AG04450 (cell line): ENCODE data around the gene CEACAM18. TPM values are rescaled to one million over a fixed set of nuclear protein-coding genes. Genes with fewer than 3 reads are reported as not detected.

Experiments
- CTCF ChIA-PET: fragments of 300-600, 350-600 bp; formaldehyde crosslinking; extraction: SDS; loops from one replicate; lab custom pipeline; 2022; ENCODE audit warnings: antibody characterized with exemption, inconsistent platforms; lab: Charles Lee
- POLR2A ChIA-PET: fragments of 350-600 bp; formaldehyde crosslinking; extraction: SDS; loops from one replicate; lab custom pipeline; 2021; ENCODE audit warnings: antibody characterized with exemption, inconsistent platforms; lab: Yijun Ruan, JAX
- DNase-seq: peaks from one replicate; pipeline ENCODE4 v3.0.0-alpha.2; 2011; ENCODE audit warnings: low read depth, low spot score
- H3K27ac ChIP-seq: one replicate; pipeline ENCODE4 v1.5.1; 2012; ENCODE audit warnings: low read depth, low read length, control low read depth
- H3K27me3 ChIP-seq: one replicate; pipeline ENCODE4 v1.6.0; 2012; ENCODE audit warnings: low read length; ENCODE audit not compliant: control insufficient read depth, insufficient read depth
- H3K4me3 ChIP-seq: 2 replicates; pipeline ENCODE4 v1.5.1; 2011; ENCODE audit warnings: mild to moderate bottlenecking, low read depth, low read length, control low read depth
- H3K9me3 ChIP-seq: 2 replicates; pipeline ENCODE4 v1.5.1; 2012; ENCODE audit warnings: low read length; ENCODE audit not compliant: control insufficient read depth, insufficient read depth
- CTCF ChIP-seq: IDR thresholded peaks from 2 replicates; pipeline ENCODE4 v1.5.1; 2011; ENCODE audit warnings: low read depth, low read length, control low read depth, inconsistent platforms
- polyA plus RNA-seq: library from polyadenylated mRNA; depleted of rRNA; stranded (reverse); fragments of >200 nt; gene quantifications from 2 replicates; pipeline ENCODE4 v1.2.3, GENCODE V29; 2011

CEACAM18 gene
- polyA plus RNA-seq, 1 experiment, result not detected

DNA sequence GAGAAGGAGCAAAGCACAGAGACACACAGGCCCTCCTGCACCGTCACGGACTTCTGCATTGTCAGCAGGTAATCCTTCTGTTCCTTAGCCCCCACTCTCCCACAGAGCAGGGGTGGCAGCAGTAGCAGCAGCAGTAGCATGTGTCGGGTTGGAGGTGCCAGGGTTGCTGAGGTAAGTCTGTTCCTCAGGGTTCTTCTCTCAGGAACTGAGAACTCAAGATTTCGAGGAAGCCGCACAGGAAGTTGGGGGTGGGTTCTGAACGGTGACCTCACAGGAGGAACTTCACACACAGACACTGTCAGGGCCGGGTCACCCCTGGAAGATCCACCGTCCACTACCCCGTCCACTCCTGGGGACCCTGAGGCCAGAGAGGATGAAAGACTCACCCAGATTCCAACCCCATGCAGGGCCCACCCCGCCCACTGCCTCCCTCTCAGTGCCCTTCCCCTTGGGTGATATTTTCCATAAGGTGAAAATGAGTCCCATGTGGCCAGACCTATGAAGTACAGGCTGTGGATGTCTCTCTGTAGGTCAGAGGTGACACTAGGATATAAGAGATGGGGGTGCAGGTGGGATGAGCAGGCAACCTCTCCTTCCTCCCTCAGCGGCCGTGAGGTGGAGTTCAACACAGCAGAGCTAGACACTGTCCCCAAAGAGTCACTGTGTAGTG lies 23.4 kb downstream of the CEACAM18 start, which contains the start of gene SIGLEC12:
Gene SIGLEC12, minus strand, starts transcription at position 207 of the 670 bp plus-strand sequence. Its CDS starts 67 bp downstream, at position 140.
- no peak for TF ChIP-seq CTCF
- Histone ChIP-seq H3K9me3 (peaks cover 24% of the 10 kb centered on the region), H3K27me3 (no peaks in the 10 kb centered on the region), H3K27ac (no peak within 1 kb of the TSS), H3K4me3 (no peak within 1 kb of the TSS)
- no peak for DNase-seq
- POLR2A ChIA-PET, result no interaction called here
- CTCF ChIA-PET, result no interaction called here

DNA sequence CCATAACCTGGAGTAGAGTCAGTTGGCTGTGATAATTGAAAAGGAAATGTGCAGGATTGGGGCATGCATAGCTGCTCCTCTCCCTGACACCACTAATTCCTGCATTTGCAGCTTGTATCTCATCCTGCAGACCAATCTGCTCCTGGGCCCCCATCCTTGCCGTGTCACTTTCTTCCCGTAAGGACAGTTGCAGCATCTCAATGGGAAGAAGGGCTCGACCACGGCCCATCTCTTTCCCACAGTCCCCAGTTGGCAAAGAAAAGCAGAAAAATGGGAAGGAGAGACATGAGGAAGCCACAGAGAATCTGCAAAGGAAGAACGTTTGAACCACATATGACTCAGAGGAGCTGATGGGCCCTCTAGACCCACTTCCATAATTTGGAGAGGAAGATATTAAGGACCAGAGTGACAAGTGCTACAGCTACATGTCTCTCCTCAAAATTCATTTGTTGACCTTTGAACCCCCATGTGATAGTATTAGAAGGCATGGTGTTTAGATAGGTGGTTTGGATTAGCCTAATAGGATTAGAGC lies 25.0 kb downstream of the CEACAM18 start:
- POLR2A ChIA-PET, result no interaction called here
- CTCF ChIA-PET, result interaction anchor here (2.3 kb wide), 1 partner anchor 11 kb away, joined by 12 read pairs; no protein-coding TSS in a partner anchor
- no peak for TF ChIP-seq CTCF

GRCh38 chr19:51503896-51504295 lies 25.6 kb downstream of the CEACAM18 start:
- CTCF ChIA-PET, result interaction anchor here (2.3 kb wide), 1 partner anchor 11 kb away, joined by 12 read pairs; no protein-coding TSS in a partner anchor
- TF ChIP-seq CTCF, result no peak
- Histone ChIP-seq H3K27me3 (no peaks in the 10 kb centered on the region), H3K4me3 (no peak overlapping the region), H3K27ac (no peak overlapping the region), H3K9me3 (peaks cover 15% of the 10 kb centered on the region)
- no peak for DNase-seq
- POLR2A ChIA-PET, result no interaction called here

More for the DNA sequence above, 25.0 kb downstream of the CEACAM18 start:
- Histone ChIP-seq H3K9me3 (peaks cover 19% of the 10 kb centered on the region), H3K27ac (no peak overlapping the region), H3K4me3 (no peak overlapping the region), H3K27me3 (no peaks in the 10 kb centered on the region)
- no peak for DNase-seq

DNA sequence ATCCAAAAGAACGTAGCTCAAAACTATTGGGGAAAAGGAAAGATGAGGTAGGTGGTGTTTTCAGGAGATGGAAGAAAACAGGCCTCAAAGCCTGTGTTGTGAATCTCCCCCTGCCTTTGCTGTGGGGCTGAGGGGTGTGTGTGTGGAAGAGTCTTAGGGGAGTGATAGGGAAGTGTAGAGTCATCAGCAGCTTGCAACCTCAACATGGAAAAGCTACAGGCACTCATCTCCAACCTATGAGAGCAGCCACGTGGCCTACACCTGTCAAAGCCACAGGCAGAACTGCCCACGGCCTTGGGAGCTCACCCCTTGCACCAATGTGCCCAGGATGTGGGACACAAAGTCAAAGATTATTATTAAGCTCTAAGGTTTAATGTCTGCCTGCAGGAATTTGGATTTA lies 27.6 kb downstream of the CEACAM18 start:
- Histone ChIP-seq H3K27ac (no peak overlapping the region), H3K27me3 (no peaks in the 10 kb centered on the region), H3K9me3 (no peaks in the 10 kb centered on the region; the same call in none of the 2 replicates), H3K4me3 (no peak overlapping the region)
- DNase-seq, result no peak
- TF ChIP-seq CTCF, result no peak
- ChIA-PET CTCF (interaction anchor here (1.3 kb wide), 1 partner anchor 8 kb away, joined by 3 read pairs; no protein-coding TSS in a partner anchor), POLR2A (no interaction called here)

DNA sequence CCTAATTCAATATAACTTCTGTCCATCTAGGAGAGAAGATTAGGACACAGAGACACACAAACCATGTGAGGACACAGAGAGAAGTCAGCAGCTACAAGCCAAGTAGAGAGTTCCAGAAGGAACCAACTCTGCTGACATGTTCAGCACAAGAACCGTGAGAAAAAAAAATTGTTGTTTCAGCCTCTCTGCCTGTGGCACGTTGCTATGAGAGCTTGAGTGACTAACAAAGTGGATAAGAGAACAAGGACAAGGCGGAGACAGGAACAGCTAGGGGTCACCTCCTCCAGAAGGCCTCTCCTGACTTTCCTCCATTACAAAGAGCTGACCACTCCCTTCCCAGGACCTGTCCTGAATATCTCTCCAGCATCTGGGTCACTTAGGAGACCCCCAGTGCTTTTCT lies 28.9 kb downstream of the CEACAM18 start:
- Histone ChIP-seq H3K9me3 (no peaks in the 10 kb centered on the region; the same call in 1 of the 2 replicates), H3K4me3 (no peak overlapping the region), H3K27me3 (no peaks in the 10 kb centered on the region), H3K27ac (no peak overlapping the region)
- no peak for TF ChIP-seq CTCF
- no peak for DNase-seq
- POLR2A ChIA-PET, result no interaction called here
- CTCF ChIA-PET, result no interaction called here
